ENCODE data around the gene PRSS37. TPM values are rescaled to one million over a fixed set of nuclear protein-coding genes. Genes with fewer than 3 reads are reported as not detected.

PRSS37 gene
- total and polyA plus RNA-seq, 2 donors (not counting 1 experiment from before 2014, with no cell fraction given) = not detected

GRCh38 chr7:141880960-141881359, 39.7 kb upstream of the PRSS37 start:
- no peak for ATAC-seq (ENCODE audit: low read depth)
- Histone ChIP-seq H3K79me2 (ENCODE audit: control insufficient read depth, insufficient read depth, low read length) (no peaks in the 10 kb centered on the region), H3K27ac (ENCODE audit: low read length in 2 of 2) (no peak overlapping the region), H3K9me3 (ENCODE audit: control extremely low read depth in 1 of 3, control insufficient read depth in 2 of 3, insufficient read depth in 1 of 3, low read length in 2 of 3) (peaks cover 0 to 2% (median 0%) of the 10 kb centered on the region in 3 donors), H4K20me1 (ENCODE audit: control insufficient read depth, insufficient read depth, low read length, poor library complexity, severe bottlenecking) (no peaks in the 10 kb centered on the region), H2AFZ (ENCODE audit: insufficient read depth, low read depth, low read length, poor library complexity, severe bottlenecking) (no peak overlapping the region), H3K4me2 (replicated peaks; ENCODE audit: low read depth, low read length, poor library complexity, severe bottlenecking) (no peak overlapping the region), H3K36me3 (replicated peaks in 1 of 2; ENCODE audit: control extremely low read depth in 1 of 2, control insufficient read depth in 1 of 2, extremely low read depth in 1 of 2, insufficient read depth in 2 of 2, low read length in 1 of 2) (no peaks in the 10 kb centered on the region), H3K4me3 (ENCODE audit: control extremely low read depth in 1 of 5, extremely low read depth in 1 of 5, insufficient read depth in 1 of 5, low read depth in 2 of 5, low read length in 4 of 5) (no peak overlapping the region), H3K4me1 (ENCODE audit: control insufficient read depth in 2 of 2, insufficient read depth in 2 of 2, low read length in 2 of 2) (no peaks in the 10 kb centered on the region), H3K27me3 (replicated peaks in 1 of 4; ENCODE audit: control extremely low read depth in 1 of 4, control insufficient read depth in 3 of 4, insufficient read depth in 4 of 4, low read length in 3 of 4) (no peaks in the 10 kb centered on the region), H3K9ac (ENCODE audit: low read length) (no peak overlapping the region)
- intact Hi-C loops (cut with micrococcal nuclease) = no loop called here
- no peak for DNase-seq
- Mint-ChIP-seq H3K4me1 (no peaks in the 10 kb centered on the region), H3K27me3 (no peaks in the 10 kb centered on the region), H3K4me3 (no peak overlapping the region), H3K9me3 (ENCODE audit: insufficient read depth) (peaks cover 4% of the 10 kb centered on the region), H3K27ac (no peak overlapping the region)
- POLR2A ChIA-PET = no interaction called here
- CTCF ChIA-PET = no interaction called here
- 92% methylated on average over 2 of the region's 5 CpGs for WGBS (ENCODE audit: insufficient coverage)
- TF ChIP-seq CTCF (IDR thresholded peaks at IDR 0.05) (no peak), EZH2 (IDR thresholded peaks at IDR 0.05; ENCODE audit: borderline replicate concordance, insufficient read depth, low read depth, low read length, poor library complexity, severe bottlenecking) (no peak)

DNA sequence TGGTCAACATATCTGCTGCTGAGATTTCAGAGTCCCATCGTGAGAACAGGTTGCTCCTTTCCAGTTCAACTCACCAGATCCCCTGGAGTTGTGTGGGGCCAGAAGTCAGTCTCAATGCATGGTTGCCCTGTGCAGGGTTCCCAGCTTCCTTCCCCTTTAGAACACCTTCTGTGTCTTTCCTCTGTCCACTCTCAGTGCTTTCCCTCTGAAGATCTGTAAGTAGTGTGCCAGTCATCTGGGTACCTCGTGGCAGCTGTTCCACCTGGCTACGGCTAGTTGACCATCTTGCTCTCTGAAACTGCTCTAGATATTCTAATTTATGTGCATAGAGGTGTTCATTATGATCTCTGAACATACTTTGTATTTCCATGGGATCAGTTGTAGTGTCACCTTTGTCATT, 36.1 kb upstream of the PRSS37 start:
- ATAC-seq (ENCODE audit: low read depth) = no peak
- Histone ChIP-seq H3K36me3 (replicated peaks in 1 of 2; ENCODE audit: control extremely low read depth in 1 of 2, control insufficient read depth in 1 of 2, extremely low read depth in 1 of 2, insufficient read depth in 2 of 2, low read length in 1 of 2) (no peaks in the 10 kb centered on the region), H4K20me1 (ENCODE audit: control insufficient read depth, insufficient read depth, low read length, poor library complexity, severe bottlenecking) (no peaks in the 10 kb centered on the region), H3K4me3 (ENCODE audit: control extremely low read depth in 1 of 5, extremely low read depth in 1 of 5, insufficient read depth in 1 of 5, low read depth in 2 of 5, low read length in 4 of 5) (no peak overlapping the region), H3K79me2 (ENCODE audit: control insufficient read depth, insufficient read depth, low read length) (no peaks in the 10 kb centered on the region), H3K4me2 (replicated peaks; ENCODE audit: low read depth, low read length, poor library complexity, severe bottlenecking) (no peak overlapping the region), H3K27me3 (replicated peaks in 1 of 4; ENCODE audit: control extremely low read depth in 1 of 4, control insufficient read depth in 3 of 4, insufficient read depth in 4 of 4, low read length in 3 of 4) (no peaks in the 10 kb centered on the region), H3K9ac (ENCODE audit: low read length) (no peak overlapping the region), H3K9me3 (ENCODE audit: control extremely low read depth in 1 of 3, control insufficient read depth in 2 of 3, insufficient read depth in 1 of 3, low read length in 2 of 3) (peaks cover 0 to 2% (median 0%) of the 10 kb centered on the region in 3 donors), H3K27ac (ENCODE audit: low read length in 2 of 2) (no peak overlapping the region), H2AFZ (ENCODE audit: insufficient read depth, low read depth, low read length, poor library complexity, severe bottlenecking) (no peak overlapping the region), H3K4me1 (ENCODE audit: control insufficient read depth in 2 of 2, insufficient read depth in 2 of 2, low read length in 2 of 2) (no peaks in the 10 kb centered on the region)
- CTCF ChIA-PET = no interaction called here
- intact Hi-C loops (cut with micrococcal nuclease) = no loop called here
- Mint-ChIP-seq H3K27me3 (no peaks in the 10 kb centered on the region), H3K4me1 (no peaks in the 10 kb centered on the region), H3K27ac (no peak overlapping the region), H3K4me3 (no peak overlapping the region), H3K9me3 (ENCODE audit: insufficient read depth) (peaks cover 2% of the 10 kb centered on the region)
- no peak for TF ChIP-seq CTCF (IDR thresholded peaks at IDR 0.05)
- no peak for TF ChIP-seq EZH2 (IDR thresholded peaks at IDR 0.05; ENCODE audit: borderline replicate concordance, insufficient read depth, low read depth, low read length, poor library complexity, severe bottlenecking)
- POLR2A ChIA-PET = no interaction called here
- WGBS (ENCODE audit: insufficient coverage) = 88% methylated on average over 1 of the region's 3 CpGs
- no peak for DNase-seq

All from B cell (primary cell).